Liver (tissue), 9 donors: Measurements from ENCODE around the gene SMIM24. TPM values are rescaled to one million over a fixed set of nuclear protein-coding genes. Genes with fewer than 3 reads are reported as not detected.

ENCODE experiments used
- DNase-seq: peaks from one replicate; pipeline ENCODE4 v3.0.0-alpha.2; 2017; ENCODE audit warnings: low spot score
- H3K27ac ChIP-seq, 2 donors: one replicate each; pipeline ENCODE4 v1.7.0; 2013; ENCODE audit warnings: inconsistent platforms in 2 of 2, low read length in 2 of 2, control low read depth in 1 of 2, low read depth in 1 of 2, mild to moderate bottlenecking in 1 of 2
- H3K27me3 ChIP-seq, 4 donors: one replicate each; pipeline versions ENCODE4 v1.6.1 to v1.7.0; 2013; ENCODE audit warnings: low read length in 3 of 4, inconsistent platforms in 1 of 4, mild to moderate bottlenecking in 1 of 4, moderate library complexity in 1 of 4; ENCODE audit not compliant: control insufficient read depth in 4 of 4, insufficient read depth in 4 of 4
- H3K36me3 ChIP-seq, 4 donors: one replicate each; pipeline versions ENCODE4 v1.6.1 to v1.7.0; 2013; ENCODE audit warnings: low read length in 3 of 4, mild to moderate bottlenecking in 3 of 4, low read depth in 1 of 4, moderate library complexity in 1 of 4; ENCODE audit not compliant: control insufficient read depth in 4 of 4, insufficient read depth in 3 of 4
- H3K4me1 ChIP-seq, 4 donors: one replicate each; pipeline versions ENCODE4 v1.6.1 to v1.7.0; 2013; ENCODE audit warnings: low read length in 3 of 4, mild to moderate bottlenecking in 3 of 4, moderate library complexity in 1 of 4; ENCODE audit not compliant: control insufficient read depth in 4 of 4, insufficient read depth in 4 of 4
- H3K4me3 ChIP-seq, 3 donors: one replicate each; pipeline versions ENCODE4 v1.6.1 to v1.7.0; 2013; ENCODE audit warnings: low read length in 3 of 3, control low read depth in 1 of 3, low read depth in 1 of 3, mild to moderate bottlenecking in 1 of 3
- H3K9ac ChIP-seq, 2 donors: one replicate each; pipeline ENCODE4 v1.7.0; 2013; ENCODE audit warnings: low read length in 2 of 2, mild to moderate bottlenecking in 2 of 2, moderate library complexity in 2 of 2, control low read depth in 1 of 2, low read depth in 1 of 2
- H3K9me3 ChIP-seq, 4 donors: one replicate each; pipeline versions ENCODE4 v1.6.1 to v1.7.0; 2013; ENCODE audit warnings: low read length in 3 of 4; ENCODE audit not compliant: control insufficient read depth in 4 of 4
- CTCF ChIP-seq: fragments of 150-350 bp; IDR thresholded peaks from 2 replicates; pipeline ENCODE4 v1.5.1; 2017; ENCODE audit warnings: improper control_type of control experiment, low read depth, low read length; ENCODE audit not compliant: missing input control
- EGR1 ChIP-seq, 2 donors: IDR thresholded peaks; 2 replicates each; pipeline ENCODE4 v1.6.1; 2016 to 2018; ENCODE audit warnings: antibody characterized with exemption in 2 of 2, low read depth in 2 of 2
- FOXA1 ChIP-seq: IDR thresholded peaks from 2 replicates; pipeline ENCODE4 v1.6.1; 2016; ENCODE audit warnings: antibody characterized with exemption
- GABPA ChIP-seq, 2 donors: IDR thresholded peaks in 1 of 2; conservative IDR thresholded peaks in 1 of 2; 2 replicates each; pipeline ENCODE4 v1.6.1; 2016; ENCODE audit warnings: antibody characterized with exemption in 2 of 2, mild to moderate bottlenecking in 1 of 2, moderate library complexity in 1 of 2
- HNF4G ChIP-seq: IDR thresholded peaks from 2 replicates; pipeline ENCODE4 v1.6.1; 2016; ENCODE audit warnings: antibody characterized with exemption
- JUND ChIP-seq, 2 donors: IDR thresholded peaks; 2 replicates each; pipeline ENCODE4 v1.6.1; 2016; ENCODE audit warnings: antibody characterized with exemption in 2 of 2
- NR2F2 ChIP-seq: IDR thresholded peaks from 2 replicates; pipeline ENCODE4 v1.6.1; 2016; ENCODE audit warnings: antibody characterized with exemption
- RAD21 ChIP-seq, 2 donors: IDR thresholded peaks; 2 replicates each; pipeline ENCODE4 v1.6.1; 2016; ENCODE audit warnings: antibody characterized with exemption in 2 of 2, mild to moderate bottlenecking in 2 of 2
- RXRA ChIP-seq, 2 donors: IDR thresholded peaks; 2 replicates each; pipeline ENCODE4 v1.6.1; 2017 to 2018; ENCODE audit warnings: antibody characterized with exemption in 2 of 2, mild to moderate bottlenecking in 1 of 2
- SP1 ChIP-seq: IDR thresholded peaks from 2 replicates; pipeline ENCODE4 v1.6.1; 2018; ENCODE audit warnings: antibody characterized with exemption, mild to moderate bottlenecking
- TAF1 ChIP-seq: conservative IDR thresholded peaks from 2 replicates; pipeline ENCODE4 v1.6.1; 2016; ENCODE audit warnings: antibody characterized with exemption, mild to moderate bottlenecking
- YY1 ChIP-seq: IDR thresholded peaks from 2 replicates; pipeline ENCODE4 v1.6.1; 2016; ENCODE audit warnings: antibody characterized with exemption, mild to moderate bottlenecking
- WGBS: extraction: QIAGEN DNeasy Blood & Tissue Kit; methylation state at CpG from one replicate; pipeline ENCODE4 v1.1.7; 2013; 5-methylcytosine and 5-hydroxymethylcytosine counted together
- polyA plus RNA-seq, 2 donors: library from polyadenylated mRNA; stranded (reverse) in 1 of 2; unstranded in 1 of 2; fragments of 200-250 nt in 1 of 2; fragments of >200 nt in 1 of 2; fragmentation: Nextera tagmentation in 1 of 2; extraction: Ambion mirVana in 1 of 2; gene quantifications; one replicate each; pipeline versions ENCODE4 v1.2.1 to v1.2.3, GENCODE V29; 2013 to 2015
- total RNA-seq, 2 donors: library from RNA; depleted of rRNA; stranded (reverse); fragments of >200 nt; gene quantifications; one replicate each; pipeline ENCODE4 v1.2.3, GENCODE V29; 2014
- TF ChIP-seq, protein P1 (sequence below): IDR thresholded peaks from 2 replicates; pipeline ENCODE4 v1.6.1; 2016; ENCODE audit warnings: antibody characterized with exemption
- donor health status: healthy.
- donor health status: healthy.
- donor health status: healthy.
- donor health status: healthy.
- donor health status: healthy.

Gene SMIM24
- total and polyA plus RNA-seq, 4 donors = 0.17 to 13.7 (median 2.8) TPM

GRCh38 chr19:3459965-3460582 lies 20.3 kb downstream of the SMIM24 start:
- 89% methylated on average over 15 of the region's 15 CpGs for WGBS
- DNase-seq = no peak
- peak overlapping the region; percentile 82 to 94 for H3K27ac ChIP-seq
- TF ChIP-seq SP1 = no peak
- TF ChIP-seq NR2F2 = peak; percentile 4
- peak in 1 of 2 donors; percentile 10 for TF ChIP-seq JUND (IDR thresholded peaks at IDR 0.05)
- no peaks in the 10 kb centered on the region for H3K27me3 ChIP-seq
- peaks cover 12 to 31% (median 15%) of the 10 kb centered on the region in 4 donors for H3K36me3 ChIP-seq
- no peaks in the 10 kb centered on the region for H3K9me3 ChIP-seq
- H3K4me3 ChIP-seq = no peak overlapping the region
- no peak overlapping the region for H3K9ac ChIP-seq
- H3K4me1 ChIP-seq = peaks cover 4 to 35% (median 18%) of the 10 kb centered on the region in 4 donors

GRCh38 chr19:3459089-3459881 lies 21.0 kb downstream of the SMIM24 start:
- Histone ChIP-seq H3K36me3 (peaks cover 18 to 39% (median 21%) of the 10 kb centered on the region in 4 donors), H3K27ac (peak overlapping the region; percentile 82 to 94), H3K9me3 (no peaks in the 10 kb centered on the region), H3K9ac (peak overlapping the region in 1 of 2 donors; percentile 53), H3K4me3 (no peak overlapping the region), H3K27me3 (no peaks in the 10 kb centered on the region), H3K4me1 (peaks cover 4 to 35% (median 18%) of the 10 kb centered on the region in 4 donors)
- 35% methylated on average over 26 of the region's 26 CpGs for WGBS
- peak; percentile 60 for DNase-seq
- TF ChIP-seq YY1 (no peak), RAD21 (IDR thresholded peaks at IDR 0.05) (no peak), FOXA1 (no peak), GABPA (IDR thresholded peaks at IDR 0.05 in 1 of 2, conservative IDR thresholded peaks at IDR 0.05 in 1 of 2) (peak in 1 of 2 donors; percentile 43), NR2F2 (peak; percentile 25), EGR1 (IDR thresholded peaks at IDR 0.05; ENCODE audit: low read depth in 2 of 2) (no peak), JUND (IDR thresholded peaks at IDR 0.05) (peak; percentile 17 to 45), RXRA (IDR thresholded peaks at IDR 0.05) (peak; percentile 72 to 73), SP1 (peak; percentile 14), HNF4G (no peak), TAF1 (no peak), CTCF (no peak)
- TF ChIP-seq, protein P1, sequence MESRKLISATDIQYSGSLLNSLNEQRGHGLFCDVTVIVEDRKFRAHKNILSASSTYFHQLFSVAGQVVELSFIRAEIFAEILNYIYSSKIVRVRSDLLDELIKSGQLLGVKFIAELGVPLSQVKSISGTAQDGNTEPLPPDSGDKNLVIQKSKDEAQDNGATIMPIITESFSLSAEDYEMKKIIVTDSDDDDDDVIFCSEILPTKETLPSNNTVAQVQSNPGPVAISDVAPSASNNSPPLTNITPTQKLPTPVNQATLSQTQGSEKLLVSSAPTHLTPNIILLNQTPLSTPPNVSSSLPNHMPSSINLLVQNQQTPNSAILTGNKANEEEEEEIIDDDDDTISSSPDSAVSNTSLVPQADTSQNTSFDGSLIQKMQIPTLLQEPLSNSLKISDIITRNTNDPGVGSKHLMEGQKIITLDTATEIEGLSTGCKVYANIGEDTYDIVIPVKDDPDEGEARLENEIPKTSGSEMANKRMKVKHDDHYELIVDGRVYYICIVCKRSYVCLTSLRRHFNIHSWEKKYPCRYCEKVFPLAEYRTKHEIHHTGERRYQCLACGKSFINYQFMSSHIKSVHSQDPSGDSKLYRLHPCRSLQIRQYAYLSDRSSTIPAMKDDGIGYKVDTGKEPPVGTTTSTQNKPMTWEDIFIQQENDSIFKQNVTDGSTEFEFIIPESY = no peak
